Cardiac muscle cell (in vitro differentiated cells and primary cell): ENCODE measurements around the gene CADM3. TPM values are rescaled to one million over a fixed set of nuclear protein-coding genes. Genes with fewer than 3 reads are reported as not detected.

Source experiments
- DNase-seq, 2 donors: peaks; one replicate each; pipeline versions ENCODE4 v3.0.0 to v3.0.0-alpha.2; 2010 to 2017; ENCODE audit warnings: low read depth in 1 of 2, low spot score in 1 of 2
- H3K27ac ChIP-seq: fragments of 200-600 bp; sonication (generic); 2 replicates; pipeline ENCODE4 v1.5.1; 2016
- H3K27me3 ChIP-seq: fragments of 200-600 bp; sonication (generic); 2 replicates; pipeline ENCODE4 v1.6.0; 2016; ENCODE audit warnings: control low read depth
- H3K36me3 ChIP-seq: fragments of 200-600 bp; sonication (generic); 2 replicates; pipeline ENCODE4 v1.5.1; 2016; ENCODE audit warnings: control low read depth
- H3K4me1 ChIP-seq: fragments of 200-600 bp; sonication (generic); 2 replicates; pipeline ENCODE4 v1.8.1; 2017; ENCODE audit warnings: low read depth, mild to moderate bottlenecking, mixed run types
- H3K4me3 ChIP-seq: fragments of 200-600 bp; sonication (generic); 2 replicates; pipeline ENCODE4 v1.5.1; 2016; ENCODE audit warnings: mild to moderate bottlenecking
- H3K9me3 ChIP-seq: fragments of 200-600 bp; sonication (generic); 2 replicates; pipeline ENCODE4 v1.5.1; 2017; ENCODE audit warnings: low read depth, mild to moderate bottlenecking, control low read depth
- CTCF ChIP-seq: IDR thresholded peaks from 2 replicates; pipeline ENCODE4 v1.5.1; 2012; ENCODE audit warnings: low read depth, mild to moderate bottlenecking, low read length
- polyA plus RNA-seq: library from polyadenylated mRNA; unstranded; fragments of >200 nt; fragmentation: Nextera tagmentation; extraction: Ambion mirVana; gene quantifications from 2 replicates; pipeline ENCODE4 v1.2.1, GENCODE V29; 2016
- total RNA-seq: library from RNA; depleted of rRNA; stranded (reverse); fragments of >200 nt; gene quantifications from 2 replicates; pipeline ENCODE4 v1.2.3, GENCODE V29; 2016

Gene CADM3
- total and polyA plus RNA-seq, 2 experiments from 2014 or later: 0.51 to 3.1 TPM

GRCh38 chr1:159141584-159142390 is 29.6 kb upstream of the CADM3 start:
- Histone ChIP-seq H3K27ac (no peak overlapping the region), H3K27me3 (no peaks in the 10 kb centered on the region), H3K36me3 (no peaks in the 10 kb centered on the region), H3K4me3 (no peak overlapping the region), H3K4me1 (no peaks in the 10 kb centered on the region), H3K9me3 (no peaks in the 10 kb centered on the region)
- DNase-seq: peak in 1 of 2 donors; percentile 60
- TF ChIP-seq CTCF: no peak

- Histone ChIP-seq H3K36me3 (no peaks in the 10 kb centered on the region), H3K9me3 (no peaks in the 10 kb centered on the region), H3K4me3 (no peak overlapping the region), H3K27me3 (no peaks in the 10 kb centered on the region), H3K27ac (no peak overlapping the region), H3K4me1 (no peaks in the 10 kb centered on the region)
- DNase-seq: no peak
- no peak for TF ChIP-seq CTCF
Observed at GRCh38 chr1:159142391-159142663, 29.1 kb upstream of the CADM3 start.

DNA sequence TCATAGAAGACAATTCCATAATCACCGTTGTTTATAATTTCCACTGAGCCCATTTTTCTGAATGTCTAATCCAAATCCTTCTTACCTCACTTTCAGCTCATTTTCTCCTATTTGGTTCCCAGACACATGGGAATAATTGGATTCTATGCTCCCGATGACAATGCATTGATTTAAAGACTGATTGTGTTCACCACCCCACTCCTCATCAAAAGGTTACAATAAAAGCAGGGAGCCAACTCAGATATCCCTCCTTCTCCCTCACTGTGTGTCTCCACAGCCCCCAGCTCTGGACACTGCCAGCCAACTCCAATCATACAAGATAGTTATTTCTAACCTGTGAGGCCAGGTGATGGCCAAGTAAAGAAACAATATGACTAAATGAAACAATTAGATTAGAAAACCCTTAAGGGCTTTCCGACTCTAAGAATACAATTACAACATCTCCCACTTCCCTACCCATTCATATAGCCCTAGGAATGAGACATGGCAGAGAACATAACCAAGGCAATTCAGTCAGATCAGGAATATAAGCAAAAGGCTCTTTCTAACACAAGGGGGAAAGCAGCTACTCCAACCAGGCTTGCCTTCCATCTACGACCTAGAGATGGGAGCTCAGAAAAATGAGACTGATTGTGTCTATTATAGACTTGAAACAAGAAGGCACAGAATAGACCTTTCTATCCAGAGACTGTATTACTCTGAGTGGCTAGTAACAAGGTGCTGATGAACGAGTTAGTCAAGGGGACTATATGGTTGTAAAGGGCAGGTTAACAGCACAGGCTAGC is 28.5 kb upstream of the CADM3 start:
- Histone ChIP-seq H3K9me3 (no peaks in the 10 kb centered on the region), H3K36me3 (no peaks in the 10 kb centered on the region), H3K27me3 (no peaks in the 10 kb centered on the region), H3K4me3 (no peak overlapping the region), H3K4me1 (no peaks in the 10 kb centered on the region), H3K27ac (no peak overlapping the region)
- no peak for TF ChIP-seq CTCF
- DNase-seq: no peak

GRCh38 chr1:159144571-159144970 is 26.8 kb upstream of the CADM3 start:
- DNase-seq: no peak
- Histone ChIP-seq H3K9me3 (no peaks in the 10 kb centered on the region), H3K27ac (no peak overlapping the region), H3K27me3 (no peaks in the 10 kb centered on the region), H3K4me1 (no peaks in the 10 kb centered on the region), H3K36me3 (no peaks in the 10 kb centered on the region), H3K4me3 (no peak overlapping the region)
- TF ChIP-seq CTCF: no peak

- Histone ChIP-seq H3K4me1 (no peaks in the 10 kb centered on the region), H3K36me3 (no peaks in the 10 kb centered on the region), H3K9me3 (no peaks in the 10 kb centered on the region), H3K4me3 (no peak overlapping the region), H3K27me3 (no peaks in the 10 kb centered on the region), H3K27ac (no peak overlapping the region)
- no peak for DNase-seq
- no peak for TF ChIP-seq CTCF
Observed at GRCh38 chr1:159146980-159147379, 24.4 kb upstream of the CADM3 start.
